Smooth muscle cell (in vitro differentiated cells): ENCODE results near the gene EGFLAM. TPM values are rescaled to one million over a fixed set of nuclear protein-coding genes. Genes with fewer than 3 reads are reported as not detected.

Experiments used
- DNase-seq: peaks from one replicate; lab custom pipeline; 2025; ENCODE audit not compliant: unreplicated experiment; lab: John Stamatoyannopoulos, UW
- H2AFZ ChIP-seq: fragments of 200-600 bp; sonication (generic); 2 replicates; pipeline ENCODE4 v1.6.0; 2016; ENCODE audit warnings: antibody characterized with exemption, low read depth, mild to moderate bottlenecking
- H3F3A ChIP-seq: fragments of 200-600 bp; sonication (generic); 2 replicates; pipeline ENCODE4 v1.6.0; 2017; ENCODE audit warnings: antibody characterized with exemption, low read depth
- H3K27ac ChIP-seq: fragments of 200-600 bp; sonication (generic); 2 replicates; pipeline ENCODE4 v1.5.1; 2016; ENCODE audit warnings: low read depth, mild to moderate bottlenecking
- H3K27me3 ChIP-seq: fragments of 200-600 bp; sonication (generic); 2 replicates; pipeline ENCODE4 v1.6.1; 2016; ENCODE audit warnings: low read depth, mild to moderate bottlenecking
- H3K36me3 ChIP-seq: fragments of 200-600 bp; sonication (generic); 2 replicates; pipeline ENCODE4 v1.5.1; 2016; ENCODE audit warnings: low read depth
- H3K4me1 ChIP-seq: fragments of 200-600 bp; sonication (generic); 2 replicates; pipeline ENCODE4 v1.5.1; 2016; ENCODE audit warnings: low read depth
- H3K4me2 ChIP-seq: fragments of 200-600 bp; sonication (generic); 2 replicates; pipeline ENCODE4 v1.6.0; 2016; ENCODE audit warnings: mild to moderate bottlenecking
- H3K4me3 ChIP-seq: fragments of 200-600 bp; sonication (generic); 2 replicates; pipeline ENCODE4 v1.5.1; 2016; ENCODE audit warnings: mild to moderate bottlenecking
- H3K79me2 ChIP-seq: fragments of 200-600 bp; sonication (generic); 2 replicates; pipeline ENCODE4 v1.6.0; 2016; ENCODE audit warnings: low read depth, mild to moderate bottlenecking
- H3K9ac ChIP-seq: fragments of 200-600 bp; sonication (generic); 2 replicates; pipeline ENCODE4 v1.6.0; 2016; ENCODE audit warnings: low read depth
- H3K9me3 ChIP-seq: fragments of 200-600 bp; sonication (generic); replicated peaks from 2 replicates; pipeline ENCODE4 v1.5.1; 2016; ENCODE audit warnings: low read depth
- H4K20me1 ChIP-seq: fragments of 200-600 bp; sonication (generic); 2 replicates; pipeline ENCODE4 v1.6.0; 2016; ENCODE audit warnings: low read depth
- CTCF ChIP-seq: fragments of 200-600 bp; sonication (generic); IDR thresholded peaks from 2 replicates; pipeline ENCODE4 v1.5.1; 2017; ENCODE audit warnings: borderline replicate concordance, mild to moderate bottlenecking, antibody characterized with exemption; ENCODE audit not compliant: insufficient read depth, poor library complexity, severe bottlenecking
- WGBS: methylation state at CpG from one replicate; pipeline ENCODE4 v1.1.7; 2016; ENCODE audit warnings: low lambda C conversion rate; 5-methylcytosine and 5-hydroxymethylcytosine counted together
- polyA plus RNA-seq: library from polyadenylated mRNA; unstranded; fragments of >200 nt; fragmentation: Nextera tagmentation; extraction: Ambion mirVana; gene quantifications from 2 replicates; pipeline ENCODE4 v1.2.1, GENCODE V29; 2016
- total RNA-seq: library from RNA; depleted of rRNA; stranded (reverse); fragments of >200 nt; gene quantifications from 2 replicates; pipeline ENCODE4 v1.2.3, GENCODE V29; 2014

The EGFLAM gene
- total and polyA plus RNA-seq, 2 experiments from 2014 or later: 103 to 194 TPM

GRCh38 chr5:38382898-38383297 lies 124.5 kb downstream of the EGFLAM start:
- H3K79me2 ChIP-seq: no peaks in the 10 kb centered on the region
- no peaks in the 10 kb centered on the region for H3K9me3 ChIP-seq
- WGBS: 48% methylated on average over 7 of the region's 7 CpGs
- H3K36me3 ChIP-seq: no peaks in the 10 kb centered on the region
- H3F3A ChIP-seq: no peaks in the 10 kb centered on the region
- no peak overlapping the region for H3K4me3 ChIP-seq
- no peak overlapping the region for H3K9ac ChIP-seq
- H2AFZ ChIP-seq: no peak overlapping the region
- peaks cover 14% of the 10 kb centered on the region for H3K4me1 ChIP-seq
- no peak overlapping the region for H3K27ac ChIP-seq
- no peak overlapping the region for H3K4me2 ChIP-seq
- no peaks in the 10 kb centered on the region for H4K20me1 ChIP-seq
- no peaks in the 10 kb centered on the region for H3K27me3 ChIP-seq
- peak; percentile 76 for TF ChIP-seq CTCF
- peak; percentile 4 for DNase-seq

- Histone ChIP-seq H3F3A (no peaks in the 10 kb centered on the region), H3K9me3 (no peaks in the 10 kb centered on the region), H3K27me3 (no peaks in the 10 kb centered on the region), H4K20me1 (no peaks in the 10 kb centered on the region), H3K27ac (no peak overlapping the region), H3K4me3 (no peak overlapping the region), H3K4me2 (no peak overlapping the region), H2AFZ (no peak overlapping the region), H3K79me2 (no peaks in the 10 kb centered on the region), H3K4me1 (peaks cover 13% of the 10 kb centered on the region), H3K9ac (no peak overlapping the region), H3K36me3 (no peaks in the 10 kb centered on the region)
- no peak for TF ChIP-seq CTCF
- DNase-seq: no peak
- WGBS: 70% methylated on average over 3 of the region's 3 CpGs
Observed at GRCh38 chr5:38383701-38384100, 125.3 kb downstream of the EGFLAM start.

- WGBS: 95% methylated on average over 3 of the region's 3 CpGs
- DNase-seq: no peak
- H4K20me1 ChIP-seq: no peaks in the 10 kb centered on the region
- H3K4me2 ChIP-seq: no peak overlapping the region
- H3F3A ChIP-seq: no peaks in the 10 kb centered on the region
- H3K27me3 ChIP-seq: no peaks in the 10 kb centered on the region
- H3K9me3 ChIP-seq: no peaks in the 10 kb centered on the region
- no peak for TF ChIP-seq CTCF
- H2AFZ ChIP-seq: no peak overlapping the region
- H3K4me3 ChIP-seq: no peak overlapping the region
- H3K27ac ChIP-seq: no peak overlapping the region
- no peaks in the 10 kb centered on the region for H3K79me2 ChIP-seq
- no peaks in the 10 kb centered on the region for H3K36me3 ChIP-seq
- peaks cover 8% of the 10 kb centered on the region for H3K4me1 ChIP-seq
- H3K9ac ChIP-seq: no peak overlapping the region
Observed at GRCh38 chr5:38384396-38384795, 126.0 kb downstream of the EGFLAM start.

- no peak for DNase-seq
- Histone ChIP-seq H3K27ac (no peak overlapping the region), H4K20me1 (no peaks in the 10 kb centered on the region), H3K4me3 (no peak overlapping the region), H3K9ac (no peak overlapping the region), H2AFZ (no peak overlapping the region), H3K4me1 (no peaks in the 10 kb centered on the region), H3F3A (no peaks in the 10 kb centered on the region), H3K4me2 (no peak overlapping the region), H3K27me3 (no peaks in the 10 kb centered on the region), H3K79me2 (no peaks in the 10 kb centered on the region), H3K36me3 (peaks cover 3% of the 10 kb centered on the region), H3K9me3 (no peaks in the 10 kb centered on the region)
- 89% methylated on average over 2 of the region's 2 CpGs for WGBS
- no peak for TF ChIP-seq CTCF
Observed at GRCh38 chr5:38387161-38387560, 128.8 kb downstream of the EGFLAM start.
